Measurements from ENCODE around the gene LRP3. TPM values are rescaled to one million over a fixed set of nuclear protein-coding genes. Genes with fewer than 3 reads are reported as not detected.
"Not testable (repeated sequence)": the region's sequence is repeated elsewhere in the genome, so short reads cannot be mapped to it uniquely, and the experiment has no call there.

LRP3 gene, protein sequence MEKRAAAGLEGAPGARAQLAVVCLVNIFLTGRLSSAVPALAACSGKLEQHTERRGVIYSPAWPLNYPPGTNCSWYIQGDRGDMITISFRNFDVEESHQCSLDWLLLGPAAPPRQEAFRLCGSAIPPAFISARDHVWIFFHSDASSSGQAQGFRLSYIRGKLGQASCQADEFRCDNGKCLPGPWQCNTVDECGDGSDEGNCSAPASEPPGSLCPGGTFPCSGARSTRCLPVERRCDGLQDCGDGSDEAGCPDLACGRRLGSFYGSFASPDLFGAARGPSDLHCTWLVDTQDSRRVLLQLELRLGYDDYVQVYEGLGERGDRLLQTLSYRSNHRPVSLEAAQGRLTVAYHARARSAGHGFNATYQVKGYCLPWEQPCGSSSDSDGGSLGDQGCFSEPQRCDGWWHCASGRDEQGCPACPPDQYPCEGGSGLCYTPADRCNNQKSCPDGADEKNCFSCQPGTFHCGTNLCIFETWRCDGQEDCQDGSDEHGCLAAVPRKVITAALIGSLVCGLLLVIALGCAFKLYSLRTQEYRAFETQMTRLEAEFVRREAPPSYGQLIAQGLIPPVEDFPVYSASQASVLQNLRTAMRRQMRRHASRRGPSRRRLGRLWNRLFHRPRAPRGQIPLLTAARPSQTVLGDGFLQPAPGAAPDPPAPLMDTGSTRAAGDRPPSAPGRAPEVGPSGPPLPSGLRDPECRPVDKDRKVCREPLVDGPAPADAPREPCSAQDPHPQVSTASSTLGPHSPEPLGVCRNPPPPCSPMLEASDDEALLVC
- total RNA-seq, result 10 to 100 TPM; 31.0 to 66.7 (median 38.5) TPM

DNA sequence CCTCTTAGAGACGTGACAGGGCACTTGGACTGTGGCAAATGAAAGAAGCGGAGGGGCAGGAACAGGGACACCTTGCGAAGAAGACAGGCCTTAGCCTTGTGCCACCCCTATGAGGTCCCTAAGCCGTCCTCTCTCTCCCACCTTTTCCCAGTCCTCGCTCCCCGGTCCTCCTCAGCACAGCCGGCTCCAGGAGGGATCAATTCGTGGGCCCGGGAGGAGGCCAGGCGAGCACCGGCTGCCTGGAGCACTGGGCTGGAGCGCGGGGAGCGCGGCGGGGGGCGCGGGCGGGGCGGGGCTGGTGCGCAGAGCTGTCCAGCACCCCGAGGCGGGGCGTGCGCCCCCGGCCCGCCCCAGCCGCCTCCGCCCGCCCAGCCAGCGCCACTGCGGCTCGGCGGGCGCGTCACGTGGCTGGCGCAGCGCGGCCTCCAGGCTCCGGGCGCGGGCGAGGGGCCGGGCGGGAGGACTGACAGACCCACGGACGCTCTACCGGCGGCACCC lies at the start of gene LRP3:
Gene LRP3, plus strand, starts transcription at position 466 of the 498 bp plus-strand sequence. CDS start 456 bp downstream, outside the sequence.
- TF ChIP-seq, protein P1, sequence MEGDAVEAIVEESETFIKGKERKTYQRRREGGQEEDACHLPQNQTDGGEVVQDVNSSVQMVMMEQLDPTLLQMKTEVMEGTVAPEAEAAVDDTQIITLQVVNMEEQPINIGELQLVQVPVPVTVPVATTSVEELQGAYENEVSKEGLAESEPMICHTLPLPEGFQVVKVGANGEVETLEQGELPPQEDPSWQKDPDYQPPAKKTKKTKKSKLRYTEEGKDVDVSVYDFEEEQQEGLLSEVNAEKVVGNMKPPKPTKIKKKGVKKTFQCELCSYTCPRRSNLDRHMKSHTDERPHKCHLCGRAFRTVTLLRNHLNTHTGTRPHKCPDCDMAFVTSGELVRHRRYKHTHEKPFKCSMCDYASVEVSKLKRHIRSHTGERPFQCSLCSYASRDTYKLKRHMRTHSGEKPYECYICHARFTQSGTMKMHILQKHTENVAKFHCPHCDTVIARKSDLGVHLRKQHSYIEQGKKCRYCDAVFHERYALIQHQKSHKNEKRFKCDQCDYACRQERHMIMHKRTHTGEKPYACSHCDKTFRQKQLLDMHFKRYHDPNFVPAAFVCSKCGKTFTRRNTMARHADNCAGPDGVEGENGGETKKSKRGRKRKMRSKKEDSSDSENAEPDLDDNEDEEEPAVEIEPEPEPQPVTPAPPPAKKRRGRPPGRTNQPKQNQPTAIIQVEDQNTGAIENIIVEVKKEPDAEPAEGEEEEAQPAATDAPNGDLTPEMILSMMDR (IDR thresholded peaks at IDR 0.05), result no peak
- TF ChIP-seq EP300 (IDR thresholded peaks at IDR 0.05), result no peak
- ATAC-seq, result peak; percentile 77
- peak within 1 kb of the TSS; percentile 66 to 82 for H3K4me3 ChIP-seq
- WGBS, 2 donors (ENCODE audit: low coverage in 1 of 2), result 73% methylated on average over 2 of the region's 50 CpGs; no CpG with 5 or more reads in 1 of the 2 donors
- H3K9me3 ChIP-seq, result no peaks in the 10 kb centered on the region
- H3K4me1 ChIP-seq, result peaks cover 0 to 22% (median 9%) of the 10 kb centered on the region in 3 donors
- no peaks in the 10 kb centered on the region for H3K27me3 ChIP-seq
- H3K36me3 ChIP-seq, result peaks cover 0 to 23% of the 10 kb centered on the region in 2 donors
- peak within 1 kb of the TSS in 3 of 4 donors; percentile 73 to 82 (median 82) for H3K27ac ChIP-seq

DNA sequence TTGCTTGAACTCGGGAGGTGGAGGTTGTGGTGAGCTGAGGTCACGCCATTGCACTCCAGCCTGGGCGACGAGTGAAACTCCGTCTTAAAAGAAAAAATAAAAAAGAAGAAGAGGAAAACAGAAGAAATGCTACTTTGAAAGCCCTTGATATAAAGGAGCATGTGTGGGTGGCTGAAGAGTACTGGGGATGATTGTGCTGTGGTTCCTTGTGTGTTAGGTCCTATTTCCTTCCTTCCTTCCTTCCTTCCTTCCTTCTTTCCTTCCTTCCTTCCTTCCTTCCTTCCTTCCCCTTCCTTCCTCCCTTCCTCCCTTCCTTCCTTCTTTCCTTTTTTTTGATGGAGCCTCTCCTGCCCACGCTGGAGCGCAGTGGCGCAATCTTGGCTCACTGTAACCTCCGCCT lies 47.9 kb upstream of the LRP3 start:
- no peak for TF ChIP-seq EP300 (IDR thresholded peaks at IDR 0.05)
- 82 to 88% methylated on average over 5 to 6 of the region's 9 CpGs for WGBS, 2 donors (ENCODE audit: low coverage in 1 of 2)
- Histone ChIP-seq H3K9me3 (no peaks in the 10 kb centered on the region), H3K36me3 (no peaks in the 10 kb centered on the region), H3K27ac (no peak overlapping the region), H3K4me1 (peaks cover 0 to 6% (median 0%) of the 10 kb centered on the region in 3 donors), H3K27me3 (peaks cover 7% of the 10 kb centered on the region), H3K4me3 (no peak overlapping the region)
- ATAC-seq, result no peak

DNA sequence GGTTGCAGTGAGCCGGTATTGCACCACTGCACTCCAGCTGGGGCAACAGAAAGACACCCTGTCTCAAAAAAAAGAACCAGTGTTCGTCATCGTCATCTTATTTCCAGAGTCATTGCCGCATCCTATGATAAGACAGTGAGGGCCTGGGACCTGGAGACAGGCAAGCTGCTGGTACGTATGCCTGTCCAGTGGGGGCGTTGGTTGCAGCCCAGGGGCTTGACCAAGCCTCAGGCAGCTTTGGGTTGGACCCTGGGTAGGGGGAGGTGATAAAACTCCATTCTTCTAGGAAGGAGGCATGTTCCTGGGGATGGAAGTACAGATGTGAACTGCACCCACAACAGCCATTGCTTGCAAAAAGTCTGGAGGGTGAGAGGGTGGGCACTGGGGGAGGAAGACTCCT lies 46.6 kb upstream of the LRP3 start:
- H3K27me3 ChIP-seq, result no peaks in the 10 kb centered on the region
- TF ChIP-seq, protein P1 (IDR thresholded peaks at IDR 0.05), result no peak
- TF ChIP-seq POLR2A (IDR thresholded peaks at IDR 0.05) (no peak), EP300 (IDR thresholded peaks at IDR 0.05) (no peak), POLR2AphosphoS5 (IDR thresholded peaks at IDR 0.05) (no peak)
- H3K27ac ChIP-seq, result no peak overlapping the region
- WGBS, 2 donors (ENCODE audit: low coverage in 1 of 2), result 83 to 100% methylated on average over 1 of the region's 6 CpGs
- H3K9me3 ChIP-seq, result no peaks in the 10 kb centered on the region
- H3K36me3 ChIP-seq, result no peaks in the 10 kb centered on the region
- no peak overlapping the region for H3K4me3 ChIP-seq
- no peak for ATAC-seq
- peaks cover 0 to 6% (median 0%) of the 10 kb centered on the region in 3 donors for H3K4me1 ChIP-seq

DNA sequence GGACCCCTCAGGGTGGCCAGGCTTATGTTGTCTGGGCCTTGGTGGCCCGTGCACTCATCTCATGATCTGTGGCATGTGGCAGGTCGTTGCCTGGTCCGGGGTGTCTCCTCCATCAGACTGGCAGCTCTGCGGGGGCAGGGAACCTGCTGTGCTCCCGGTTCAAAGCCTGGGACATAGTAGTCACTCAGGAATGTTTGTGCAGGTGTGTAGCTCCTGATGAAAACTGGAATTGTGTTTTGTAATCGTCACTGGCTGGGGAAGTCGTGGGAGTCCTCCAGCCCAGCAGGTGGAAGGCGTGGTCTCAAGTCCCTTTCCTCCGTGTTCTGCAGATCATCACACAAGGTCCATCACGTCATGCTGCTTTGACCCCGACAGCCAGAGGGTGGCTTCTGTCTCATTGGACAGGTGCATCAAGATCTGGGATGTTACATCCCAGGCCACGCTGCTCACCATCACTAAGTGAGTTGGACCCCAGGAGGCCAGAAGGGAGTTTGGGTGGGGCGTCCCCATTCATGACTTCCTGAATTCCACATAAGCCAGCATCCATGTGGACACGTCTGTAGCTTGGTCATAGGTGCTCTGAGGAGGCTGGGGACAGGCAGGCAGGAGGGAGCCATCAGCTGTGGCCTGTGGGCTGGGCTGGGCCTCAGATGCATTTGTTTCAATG lies 43.1 kb upstream of the LRP3 start:
- Histone ChIP-seq H3K4me1 (no peaks in the 10 kb centered on the region), H3K27ac (no peak overlapping the region), H3K9me3 (no peaks in the 10 kb centered on the region), H3K36me3 (no peaks in the 10 kb centered on the region), H3K4me3 (no peak overlapping the region), H3K27me3 (peaks cover 5% of the 10 kb centered on the region)
- TF ChIP-seq EP300 (IDR thresholded peaks at IDR 0.05) (no peak), POLR2A (IDR thresholded peaks at IDR 0.05) (no peak), POLR2AphosphoS5 (IDR thresholded peaks at IDR 0.05) (no peak)
- TF ChIP-seq, protein P1 (IDR thresholded peaks at IDR 0.05), result no peak
- 70% methylated on average over 4 of the region's 14 CpGs; no CpG with 5 or more reads in 1 of the 2 donors for WGBS, 2 donors (ENCODE audit: low coverage in 1 of 2)
- no peak for ATAC-seq

DNA sequence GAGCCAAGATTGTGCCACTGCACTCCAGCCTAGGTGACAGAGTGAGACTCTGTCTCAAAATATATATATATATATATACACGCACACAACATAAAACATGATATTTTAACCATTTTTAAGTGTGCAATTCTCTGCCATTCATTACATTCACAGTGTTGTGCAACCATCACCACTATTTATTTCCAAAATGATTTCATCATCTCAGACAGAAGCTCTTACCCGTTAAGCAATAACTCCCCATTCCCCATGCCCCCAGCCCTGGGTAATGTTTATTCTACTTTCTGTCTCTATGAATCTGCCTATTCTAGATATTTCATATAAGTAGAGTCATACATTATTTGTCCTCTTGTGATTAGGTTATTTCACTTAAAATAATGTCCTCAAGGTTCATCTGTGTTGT lies 42.0 kb upstream of the LRP3 start:
- WGBS, 2 donors (ENCODE audit: low coverage in 1 of 2), result 62 to 69% methylated on average over 2 of the region's 2 CpGs
- H3K36me3 ChIP-seq, result no peaks in the 10 kb centered on the region
- TF ChIP-seq POLR2A (IDR thresholded peaks at IDR 0.05) (no peak), POLR2AphosphoS5 (IDR thresholded peaks at IDR 0.05) (no peak), EP300 (IDR thresholded peaks at IDR 0.05) (no peak)
- TF ChIP-seq, protein P1 (IDR thresholded peaks at IDR 0.05), result no peak
- ATAC-seq, result no peak
- H3K27ac ChIP-seq, result no peak overlapping the region
- H3K4me3 ChIP-seq, result no peak overlapping the region
- H3K9me3 ChIP-seq, result no peaks in the 10 kb centered on the region
- no peaks in the 10 kb centered on the region for H3K4me1 ChIP-seq
- peaks cover 5% of the 10 kb centered on the region for H3K27me3 ChIP-seq

- not testable (repeated sequence) for H3K4me1 ChIP-seq, H3K27me3 ChIP-seq, ATAC-seq, H3K4me3 ChIP-seq, H3K27ac ChIP-seq, H3K36me3 ChIP-seq, H3K9me3 ChIP-seq
- 79 to 85% methylated on average over 4 of the region's 4 CpGs for WGBS, 2 donors (ENCODE audit: low coverage in 1 of 2)
Measured at GRCh38 chr19:33152625-33153024, 41.5 kb upstream of the LRP3 start.

DNA sequence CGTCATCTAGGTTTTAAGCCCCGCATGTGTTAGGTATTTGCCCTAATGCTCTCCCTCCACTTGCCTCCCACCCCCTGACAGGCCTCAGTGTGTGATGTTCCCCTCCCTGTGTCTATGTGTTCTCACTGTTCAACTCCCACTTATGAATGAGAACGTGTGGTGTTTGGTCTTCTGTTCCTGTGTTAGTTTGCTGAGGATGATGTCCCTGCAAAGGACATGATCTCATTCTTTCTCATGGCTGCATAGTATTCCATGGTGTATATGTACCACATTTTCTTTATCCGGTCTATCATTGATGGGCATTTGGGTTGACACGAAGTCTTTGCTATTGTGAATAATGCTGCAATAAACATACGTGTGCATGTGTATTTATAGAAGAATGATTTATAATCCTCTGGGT lies 39.8 kb upstream of the LRP3 start:
- not testable (repeated sequence) for H3K36me3 ChIP-seq, H3K27me3 ChIP-seq, H3K4me1 ChIP-seq, ATAC-seq, H3K9me3 ChIP-seq, H3K27ac ChIP-seq, H3K4me3 ChIP-seq
- 79 to 83% methylated on average over 5 to 6 of the region's 6 CpGs for WGBS, 2 donors (ENCODE audit: low coverage in 1 of 2)
